H1 (cell line): Measurements from ENCODE around the gene RGS7BP. TPM values are rescaled to one million over a fixed set of nuclear protein-coding genes. Genes with fewer than 3 reads are reported as not detected.

Experiments
- CHD7 ChIP-seq: fragments of 300-600 bp; sonication (generic); IDR thresholded peaks from 2 replicates; pipeline ENCODE4 v1.7.1; 2012; ENCODE audit warnings: low read length, moderate library complexity, mild to moderate bottlenecking, inconsistent platforms; ENCODE audit not compliant: insufficient replicate concordance
- JUND ChIP-seq: IDR thresholded peaks from 2 replicates; pipeline ENCODE4 v1.6.1; 2011; ENCODE audit warnings: mild to moderate bottlenecking, improper control_type of control experiment, low read length
- RFX5 ChIP-seq: IDR thresholded peaks from 2 replicates; pipeline ENCODE4 v1.6.1; 2011; ENCODE audit warnings: low read depth, low read length, improper control_type of control experiment, borderline replicate concordance
- SAP30 ChIP-seq: fragments of 300-600 bp; sonication (generic); IDR thresholded peaks from 2 replicates; pipeline ENCODE4 v1.7.1; 2012; ENCODE audit warnings: low read length, moderate library complexity, mild to moderate bottlenecking, inconsistent platforms; ENCODE audit not compliant: insufficient read depth, insufficient replicate concordance
- polyA plus RNA-seq, 7 experiments: library from polyadenylated mRNA; depleted of rRNA in 3 of 7; stranded (reverse) in 5 of 7; unstranded in 2 of 7; fragments of >200 nt in 5 of 7; fragments of 200-250 nt in 2 of 7; gene quantifications; 1 replicate in 5 of 7; 2 replicates in 1 of 7; 4 replicates in 1 of 7; pipeline versions ENCODE4 v1.2.1 to v1.2.3, GENCODE V29; 2011 to 2013; ENCODE audit warnings: missing spikeins in 2 of 7, mixed read lengths in 2 of 7
- total RNA-seq: library from RNA; stranded (reverse); fragmentation: NEBNext Ultra II Directional; extraction: Animal tissue kit (Norgen Biotek cat#: 25700); gene quantifications from 2 replicates; pipeline ENCODE4 v1.2.1, GENCODE V29; 2021
- TF ChIP-seq, protein P1 (sequence below), 3 experiments: IDR thresholded peaks; 1 replicate in 2 of 3; 2 replicates in 1 of 3; pipeline versions ENCODE4 v1.5.1 to v1.6.1; 2011; ENCODE audit warnings: low read length in 3 of 3, mild to moderate bottlenecking in 3 of 3, inconsistent platforms in 2 of 3, low read depth in 1 of 3, moderate library complexity in 1 of 3; ENCODE audit not compliant: insufficient read depth in 1 of 3; ENCODE audit errors: control extremely low read depth in 1 of 3
- TF ChIP-seq, protein P2 (sequence below): IDR thresholded peaks from 2 replicates; pipeline ENCODE4 v1.6.1; 2012; ENCODE audit warnings: inconsistent platforms

Gene RGS7BP
- total and polyA plus RNA-seq, 2 of the 8 experiments (the other 6 are each of a cell fraction or from before 2014, with no cell fraction given), result 0.65 to 2.3 TPM

GRCh38 chr5:64509828-64510227 lies 4.0 kb downstream of the RGS7BP start (continued):
- TF ChIP-seq CHD7 (no peak), JUND (no peak), SAP30 (no peak), RFX5 (no peak)
- TF ChIP-seq, protein P1, sequence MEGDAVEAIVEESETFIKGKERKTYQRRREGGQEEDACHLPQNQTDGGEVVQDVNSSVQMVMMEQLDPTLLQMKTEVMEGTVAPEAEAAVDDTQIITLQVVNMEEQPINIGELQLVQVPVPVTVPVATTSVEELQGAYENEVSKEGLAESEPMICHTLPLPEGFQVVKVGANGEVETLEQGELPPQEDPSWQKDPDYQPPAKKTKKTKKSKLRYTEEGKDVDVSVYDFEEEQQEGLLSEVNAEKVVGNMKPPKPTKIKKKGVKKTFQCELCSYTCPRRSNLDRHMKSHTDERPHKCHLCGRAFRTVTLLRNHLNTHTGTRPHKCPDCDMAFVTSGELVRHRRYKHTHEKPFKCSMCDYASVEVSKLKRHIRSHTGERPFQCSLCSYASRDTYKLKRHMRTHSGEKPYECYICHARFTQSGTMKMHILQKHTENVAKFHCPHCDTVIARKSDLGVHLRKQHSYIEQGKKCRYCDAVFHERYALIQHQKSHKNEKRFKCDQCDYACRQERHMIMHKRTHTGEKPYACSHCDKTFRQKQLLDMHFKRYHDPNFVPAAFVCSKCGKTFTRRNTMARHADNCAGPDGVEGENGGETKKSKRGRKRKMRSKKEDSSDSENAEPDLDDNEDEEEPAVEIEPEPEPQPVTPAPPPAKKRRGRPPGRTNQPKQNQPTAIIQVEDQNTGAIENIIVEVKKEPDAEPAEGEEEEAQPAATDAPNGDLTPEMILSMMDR (IDR thresholded peaks at IDR 0.05; ENCODE audit: control extremely low read depth in 1 of 3, insufficient read depth in 1 of 3, low read depth in 1 of 3, low read length in 3 of 3), result no peak
- TF ChIP-seq, protein P2, sequence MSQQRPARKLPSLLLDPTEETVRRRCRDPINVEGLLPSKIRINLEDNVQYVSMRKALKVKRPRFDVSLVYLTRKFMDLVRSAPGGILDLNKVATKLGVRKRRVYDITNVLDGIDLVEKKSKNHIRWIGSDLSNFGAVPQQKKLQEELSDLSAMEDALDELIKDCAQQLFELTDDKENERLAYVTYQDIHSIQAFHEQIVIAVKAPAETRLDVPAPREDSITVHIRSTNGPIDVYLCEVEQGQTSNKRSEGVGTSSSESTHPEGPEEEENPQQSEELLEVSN, result no peak
